ENCODE results near the gene RILP. TPM values are rescaled to one million over a fixed set of nuclear protein-coding genes. Genes with fewer than 3 reads are reported as not detected.

RILP gene
- total RNA-seq, 1 donor from 2014 or later = 31.4 TPM

DNA sequence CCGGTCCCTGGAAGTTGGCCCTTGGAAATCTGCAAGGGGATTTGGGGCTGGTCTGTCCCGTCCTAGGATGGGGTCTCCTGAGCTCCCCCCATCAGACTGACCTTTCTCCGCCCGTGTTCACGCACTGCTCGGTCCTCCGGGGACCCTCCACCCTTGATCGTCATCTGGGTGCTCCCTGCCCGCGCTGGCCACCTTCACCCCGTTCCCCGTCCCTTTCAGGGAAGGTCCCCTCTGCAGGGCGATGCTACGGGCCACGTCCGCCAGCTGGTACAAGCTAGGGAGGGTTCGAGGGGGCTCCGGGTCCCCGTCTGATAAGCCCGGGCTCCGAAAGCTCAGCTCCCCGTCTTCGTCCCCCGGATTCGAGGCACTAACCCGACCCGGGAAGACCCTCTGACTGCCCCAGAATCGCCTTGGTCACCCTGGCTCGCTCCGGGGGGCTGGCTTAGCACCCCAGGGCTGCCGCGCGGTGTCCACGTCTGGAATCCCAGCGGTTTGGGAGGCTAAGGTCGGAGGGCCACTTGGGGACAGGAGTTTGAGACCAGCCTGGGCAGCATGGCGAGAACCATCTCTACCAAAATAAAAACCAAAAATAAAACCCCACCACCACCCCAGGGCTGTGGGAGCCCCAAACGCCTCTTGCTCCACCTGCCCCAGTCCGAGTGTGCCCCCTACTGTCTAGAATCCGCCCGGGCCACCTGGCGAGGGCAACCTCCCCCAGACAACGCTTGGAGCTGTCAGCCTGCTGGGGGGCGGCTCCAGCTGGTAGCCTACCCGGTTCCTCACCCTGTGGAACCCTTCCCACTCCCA, 20.0 kb downstream of the RILP start:
- no peak for DNase-seq (ENCODE audit: low spot score)

DNA sequence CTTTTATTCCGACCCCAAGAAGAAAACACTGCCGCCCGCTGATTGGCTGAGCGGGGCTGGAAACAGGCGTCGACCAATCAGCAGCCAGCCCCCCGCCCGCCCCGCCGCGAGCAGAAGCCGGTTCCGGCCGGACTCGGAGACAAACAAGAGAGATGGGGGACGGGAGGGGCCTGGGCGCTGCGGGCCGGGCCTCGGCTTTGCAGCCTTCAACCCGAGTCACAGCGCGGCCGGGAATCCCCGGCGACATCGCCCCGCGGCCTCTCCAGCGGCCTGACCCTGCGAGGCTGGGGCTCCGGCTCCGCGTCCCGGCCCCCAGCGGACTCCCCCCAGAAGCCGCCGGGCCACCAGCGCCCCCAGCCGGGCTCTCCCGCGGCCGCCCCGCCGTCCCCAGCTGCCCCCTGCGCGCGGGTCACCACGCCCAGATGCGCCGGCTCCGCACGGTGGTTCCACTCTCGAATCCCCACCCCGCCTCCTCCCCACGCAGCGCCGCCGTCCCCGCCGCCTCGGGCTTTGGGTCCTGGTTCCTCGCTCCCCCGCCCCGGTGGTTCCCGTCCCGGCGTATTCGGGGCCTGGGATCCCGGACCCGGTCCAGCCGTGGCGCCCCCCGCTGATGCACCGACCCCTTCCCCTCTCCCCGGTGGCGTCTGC, 20.7 kb downstream of the RILP start:
- peak; percentile 98 for DNase-seq (ENCODE audit: low spot score)

DNA sequence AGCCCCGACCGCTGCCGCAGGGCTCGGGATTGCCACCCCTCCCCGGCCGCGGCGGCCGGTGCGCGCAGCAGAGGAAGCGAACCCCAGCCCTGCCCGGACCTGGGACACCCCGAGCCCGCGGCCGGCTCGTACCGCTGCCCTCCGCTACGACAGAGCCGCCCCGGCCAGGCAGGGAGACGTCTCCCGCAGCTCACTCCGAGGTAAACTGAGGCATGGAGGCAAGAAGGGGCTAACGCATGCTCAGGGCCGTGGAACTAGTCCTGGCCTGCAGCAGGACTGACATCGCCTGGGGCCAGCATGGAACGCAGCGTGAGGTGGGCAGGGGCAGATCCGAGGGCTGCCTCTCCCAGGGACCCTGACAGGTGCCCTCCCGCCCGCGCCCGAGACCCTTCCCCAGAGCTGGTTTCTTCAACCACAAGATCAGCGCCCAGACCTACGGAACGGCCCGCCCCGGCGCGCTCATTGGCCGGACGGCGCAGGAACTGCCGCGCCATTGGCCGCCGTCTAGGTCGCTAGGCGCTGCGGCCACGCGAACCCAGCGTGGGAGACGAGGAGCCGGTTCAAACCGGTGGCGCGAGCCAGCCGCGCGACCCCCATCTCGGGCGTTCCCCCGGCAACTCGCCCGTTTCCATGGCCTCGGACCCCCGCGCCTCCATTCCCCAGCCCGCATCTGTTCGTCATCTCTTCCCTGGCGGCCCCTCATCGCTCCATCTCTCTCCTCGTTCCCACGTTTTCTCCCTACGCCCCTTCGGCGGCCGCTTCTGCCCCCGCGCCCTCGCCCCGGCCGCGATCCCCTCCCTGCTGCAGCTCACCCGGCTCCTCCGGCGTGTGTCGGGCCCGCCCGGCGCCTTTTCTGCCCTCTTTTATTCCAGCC, 21.4 kb downstream of the RILP start, which contains the start of gene SLC43A2:
SLC43A2 (minus strand) TSS at position 853 of the 874 bp plus-strand sequence. CDS start 960 bp downstream, outside the sequence.
- peak; percentile 94 for DNase-seq (ENCODE audit: low spot score)

DNA sequence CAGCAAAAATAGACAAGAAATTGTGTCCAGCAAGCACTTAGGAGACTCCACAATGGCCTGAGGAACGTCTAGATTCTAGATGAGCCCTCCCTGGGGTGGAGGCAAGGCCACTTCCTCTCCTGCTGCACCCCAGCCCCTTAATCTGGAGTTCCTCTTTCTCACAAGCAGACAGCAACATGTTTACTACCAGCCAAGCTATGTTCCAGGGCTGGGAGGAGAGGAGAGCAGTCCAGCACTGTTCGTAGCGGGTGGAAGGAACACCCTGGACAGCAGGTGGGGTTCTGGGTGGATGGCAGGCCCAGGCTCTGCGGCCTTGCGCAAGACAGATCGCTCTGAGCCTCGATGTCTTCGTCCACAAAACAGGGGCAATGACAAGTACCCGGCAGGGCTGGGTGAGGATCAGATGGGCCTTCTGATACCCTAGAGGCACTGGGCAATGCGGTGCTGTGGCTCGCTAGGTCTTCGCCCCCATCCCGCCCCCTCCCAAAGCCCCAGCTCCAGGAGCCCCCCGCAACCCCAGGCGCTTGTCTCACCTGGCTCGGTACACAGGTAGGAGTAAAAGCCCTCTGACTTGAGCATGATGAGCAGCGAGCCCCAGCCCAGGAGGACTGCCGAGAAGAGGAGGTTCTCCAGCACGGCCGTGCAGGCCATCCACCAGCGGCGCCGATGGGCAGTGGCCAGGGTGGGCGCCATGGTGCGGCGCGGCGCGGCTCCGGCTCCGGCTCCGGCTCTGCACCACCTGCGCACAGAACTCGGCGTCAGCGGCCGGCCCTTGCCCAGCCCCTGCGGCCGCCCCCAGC, 22.3 kb downstream of the RILP start:
- no peak for DNase-seq (ENCODE audit: low spot score)

DNA sequence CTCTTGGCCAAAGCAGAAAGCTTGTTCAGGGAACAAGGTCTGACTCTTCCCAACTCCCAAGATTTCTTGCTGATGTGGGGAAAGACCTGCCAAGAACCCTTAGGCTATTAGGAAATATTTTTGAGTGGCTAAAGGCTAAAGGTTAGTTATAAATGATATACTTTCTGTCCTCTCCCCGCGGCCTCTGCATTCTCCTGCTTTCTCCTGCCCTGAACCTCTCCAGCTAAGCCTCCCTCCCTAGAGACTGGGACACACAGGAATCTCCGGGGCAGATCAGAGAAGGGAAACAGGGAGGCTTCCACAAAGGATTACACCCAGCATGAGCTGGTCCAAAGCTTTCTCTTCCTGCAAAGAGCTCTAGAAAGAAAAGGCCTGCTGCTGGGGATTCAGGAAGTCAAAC, 23.3 kb downstream of the RILP start:
- no peak for DNase-seq (ENCODE audit: low spot score)

DNA sequence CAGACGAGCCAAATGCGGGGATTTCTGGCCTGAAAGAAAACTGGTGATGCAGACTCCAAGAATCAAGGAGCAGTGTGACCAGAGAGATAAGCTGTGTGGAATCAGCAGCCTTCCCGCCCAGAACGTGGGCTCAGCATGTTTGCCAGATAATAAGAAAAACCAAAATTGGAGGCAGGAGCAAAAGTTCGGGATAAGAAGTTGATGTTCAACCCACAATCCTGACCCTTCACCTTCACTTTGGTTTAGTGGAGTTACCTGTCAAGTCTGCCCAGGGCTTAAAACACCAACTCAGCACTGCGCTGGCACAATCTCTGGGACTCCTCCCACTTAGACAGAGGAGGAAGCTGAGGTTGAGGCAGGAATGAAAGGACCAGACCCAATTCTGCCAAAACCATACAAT, 24.1 kb downstream of the RILP start:
- no peak for DNase-seq (ENCODE audit: low spot score)

DNA sequence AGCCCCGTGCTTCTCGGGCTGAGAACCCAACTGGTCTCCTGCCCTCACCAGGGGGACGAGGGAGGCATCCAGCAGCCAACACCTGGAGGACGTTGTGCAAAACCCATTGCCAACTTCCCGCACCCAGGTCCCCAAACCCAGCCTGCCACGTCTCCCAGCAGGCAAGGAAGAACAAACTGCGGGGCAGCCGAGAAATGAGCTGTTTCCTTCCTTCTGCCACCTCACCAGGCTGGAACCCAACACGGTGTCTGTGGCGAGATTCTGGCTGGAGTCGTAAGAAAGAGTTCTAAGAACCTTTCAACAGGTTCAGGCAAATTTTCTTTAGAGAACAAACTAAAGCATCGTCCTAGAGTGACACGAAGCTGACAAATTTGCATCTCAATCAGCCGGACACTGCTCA, 24.6 kb downstream of the RILP start:
- no peak for DNase-seq (ENCODE audit: low spot score)

DNA sequence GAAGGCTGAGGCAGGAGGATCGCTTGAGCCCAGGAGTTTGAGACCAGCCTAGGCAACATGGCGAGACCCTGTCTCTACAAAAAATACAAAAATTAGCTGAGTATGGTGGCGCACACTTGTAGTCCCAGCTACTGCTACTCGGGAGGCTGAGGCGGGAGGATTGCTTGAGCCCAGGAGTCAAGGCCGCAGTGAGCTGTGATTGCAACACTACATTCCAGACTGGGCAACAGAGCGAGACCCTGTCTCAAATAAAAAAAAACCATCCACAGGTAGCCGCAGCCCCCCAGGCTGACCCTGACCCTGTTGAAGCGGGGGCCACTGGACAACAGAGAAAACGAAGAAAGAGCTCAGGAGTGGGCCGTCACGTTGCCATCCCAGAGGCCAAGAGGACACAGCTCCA, 25.0 kb downstream of the RILP start:
- no peak for DNase-seq (ENCODE audit: low spot score)

DNA sequence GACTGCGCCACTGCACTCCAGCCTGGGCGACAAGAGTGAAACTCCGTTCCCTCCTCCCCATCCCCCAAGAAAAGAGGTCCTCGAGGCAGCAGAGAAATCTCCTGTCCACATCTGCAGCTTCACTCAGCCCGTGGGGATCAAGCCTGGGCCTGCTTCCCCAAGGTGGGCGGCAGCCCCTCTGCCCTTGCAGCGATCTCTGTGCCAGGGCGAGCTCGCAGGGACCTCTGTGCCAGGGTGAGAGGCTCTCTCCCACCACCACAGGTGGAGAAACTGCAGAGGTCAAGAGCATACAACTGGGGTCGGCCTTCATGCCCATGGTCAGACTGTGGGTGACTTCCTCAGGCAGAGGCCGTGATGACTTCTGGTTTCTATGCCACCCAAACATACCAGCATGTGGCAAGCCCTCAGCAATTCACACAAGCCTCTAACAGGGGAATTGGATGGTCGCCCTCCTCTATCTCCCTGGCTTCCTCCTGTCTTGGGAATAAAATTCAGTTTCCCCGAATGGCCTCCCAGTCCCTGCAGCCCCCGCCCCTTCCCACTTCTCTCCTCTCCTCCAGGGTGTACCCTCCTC, 26.5 kb downstream of the RILP start:
- no peak for DNase-seq (ENCODE audit: low spot score)

DNA sequence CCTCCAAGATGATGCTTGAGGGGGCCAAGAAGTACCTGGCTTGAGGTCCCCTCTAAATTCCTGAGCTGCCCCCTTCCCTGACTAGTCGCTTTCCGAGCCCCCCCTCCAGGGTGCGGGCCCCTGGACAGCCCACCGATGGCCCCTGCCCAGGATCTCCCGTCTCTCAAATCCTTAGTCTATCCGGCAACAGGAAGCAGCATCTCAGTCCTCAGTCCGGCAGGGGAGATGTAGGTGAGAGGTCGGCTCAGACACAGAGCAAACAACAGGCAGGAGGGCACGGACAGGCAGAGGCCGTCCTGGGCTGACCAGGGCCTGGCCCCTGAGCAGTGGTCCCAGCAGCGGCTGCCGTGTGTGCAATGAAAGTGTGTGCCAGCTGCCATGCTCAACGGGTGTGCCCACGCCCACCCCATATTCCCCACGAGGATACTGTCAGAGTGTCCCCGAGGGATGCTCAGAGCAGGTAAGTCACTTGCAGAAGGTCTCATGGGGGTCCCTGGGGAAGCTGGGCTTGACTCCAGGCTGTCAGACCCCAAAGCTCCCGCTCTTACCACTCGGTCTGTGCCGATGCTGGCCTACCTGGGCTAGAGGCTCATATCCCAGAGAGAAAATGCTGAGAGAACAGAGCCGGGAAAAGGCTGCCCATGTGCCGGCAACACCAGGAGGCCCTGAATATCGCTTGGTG, 28.3 kb downstream of the RILP start:
- no peak for DNase-seq (ENCODE audit: low spot score)

DNA sequence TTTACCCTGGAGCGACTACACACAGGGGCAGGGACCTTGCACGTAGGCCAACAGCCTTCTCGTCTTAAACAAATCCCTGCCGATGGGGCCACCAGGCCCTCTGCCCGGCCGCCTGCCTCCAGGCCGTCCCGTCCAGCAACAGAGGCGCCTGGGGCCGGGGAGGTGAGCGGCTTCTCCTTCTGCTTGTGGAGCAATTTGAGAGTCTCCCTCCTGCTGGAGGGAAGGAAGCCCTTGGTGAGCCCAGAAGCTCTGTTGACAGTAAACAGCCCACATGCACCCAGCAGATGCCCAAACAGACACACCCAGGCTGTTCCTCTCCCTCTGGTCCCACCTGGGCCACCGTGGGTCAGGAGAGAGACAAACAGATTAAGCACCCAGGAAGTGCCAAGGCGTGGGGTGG, 29.2 kb downstream of the RILP start:
- DNase-seq (ENCODE audit: low spot score) = no peak

DNA sequence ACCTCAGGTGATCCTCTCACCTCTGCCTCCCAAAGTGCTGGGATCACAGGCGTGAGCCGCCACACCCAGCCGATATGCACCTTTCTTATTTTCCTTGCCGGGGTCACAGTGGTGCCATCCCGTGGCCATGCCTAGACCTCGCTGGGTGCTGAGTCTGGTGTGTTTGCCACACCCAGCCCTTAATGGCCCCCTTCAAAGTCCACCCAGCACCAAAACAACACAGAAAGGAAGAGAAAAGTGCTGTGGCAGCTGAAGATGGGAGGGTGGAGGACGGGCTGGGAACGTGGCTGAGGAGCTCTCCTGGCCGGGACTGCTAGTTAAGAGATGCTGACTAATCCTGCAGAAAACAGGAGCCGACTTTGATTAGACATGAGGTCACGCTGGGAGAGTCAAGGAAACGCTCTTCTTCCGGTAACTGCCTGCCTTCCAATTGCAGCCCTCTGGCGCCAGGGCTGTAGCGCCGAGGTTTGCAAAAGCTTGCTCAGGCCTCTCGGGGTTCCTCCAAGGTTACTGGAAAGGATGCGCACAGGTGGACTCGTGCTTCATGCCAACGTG, 32.0 kb downstream of the RILP start:
- DNase-seq (ENCODE audit: low spot score) = no peak

DNA sequence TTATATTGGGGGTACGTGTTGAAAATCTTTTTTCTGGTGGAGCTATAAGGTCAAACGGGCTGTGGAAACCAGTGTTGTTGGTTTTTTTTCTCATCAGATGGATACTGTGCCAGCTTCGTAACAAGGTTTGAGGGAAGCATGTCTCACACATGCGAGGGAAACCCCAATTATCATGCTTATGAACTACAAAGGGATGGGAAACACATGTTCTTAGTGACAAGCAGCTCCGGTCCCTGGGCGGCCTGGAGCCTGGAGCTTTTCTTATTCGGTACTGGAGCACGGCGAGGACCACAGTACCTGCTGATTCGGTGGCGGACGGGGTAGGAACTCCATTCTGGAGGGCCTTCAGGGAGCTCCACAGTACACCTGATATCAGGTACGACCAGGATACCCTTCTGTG, 33.6 kb downstream of the RILP start:
- DNase-seq (ENCODE audit: low spot score) = no peak

DNA sequence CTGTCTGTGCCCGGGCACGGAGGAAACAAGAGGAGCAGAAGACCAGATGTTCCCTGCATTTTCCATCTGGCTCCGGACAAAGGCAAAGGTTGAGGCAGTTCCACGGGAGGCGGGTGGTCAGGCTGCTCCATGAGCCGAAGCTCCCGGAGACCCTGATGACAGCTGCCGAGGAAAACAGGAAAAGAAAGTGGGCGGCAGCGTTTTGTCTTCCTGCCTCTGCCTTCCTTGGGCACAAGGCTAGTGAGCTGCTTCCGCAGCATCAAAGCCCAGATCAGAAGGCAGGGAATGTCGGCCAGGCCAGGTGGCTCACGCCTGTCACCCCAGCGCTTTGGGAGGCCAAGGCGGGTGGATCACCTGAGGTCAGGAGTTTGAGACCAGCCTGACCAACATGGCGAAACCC, 37.3 kb downstream of the RILP start:
- DNase-seq (ENCODE audit: low spot score) = no peak

DNA sequence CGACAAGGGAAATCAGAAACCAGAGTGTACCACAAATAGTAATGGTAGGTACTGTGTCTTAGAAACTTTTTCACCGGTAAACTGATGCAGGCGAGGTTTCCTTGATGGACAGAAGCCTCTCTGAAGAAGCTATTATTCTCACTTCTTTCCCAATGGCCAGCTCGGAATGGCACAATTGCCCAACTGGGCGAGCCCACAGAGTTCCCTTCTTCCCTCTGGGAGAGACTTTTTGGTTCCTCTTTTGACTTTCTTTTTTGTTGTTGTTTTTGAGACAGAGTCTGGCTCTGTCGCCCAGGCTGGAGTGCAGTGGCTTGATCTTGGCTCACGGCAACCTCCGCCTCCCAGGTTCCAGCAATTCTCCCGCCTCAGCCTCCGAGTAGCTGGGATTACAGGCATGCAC, 38.0 kb downstream of the RILP start:
- DNase-seq (ENCODE audit: low spot score) = no peak

DNA sequence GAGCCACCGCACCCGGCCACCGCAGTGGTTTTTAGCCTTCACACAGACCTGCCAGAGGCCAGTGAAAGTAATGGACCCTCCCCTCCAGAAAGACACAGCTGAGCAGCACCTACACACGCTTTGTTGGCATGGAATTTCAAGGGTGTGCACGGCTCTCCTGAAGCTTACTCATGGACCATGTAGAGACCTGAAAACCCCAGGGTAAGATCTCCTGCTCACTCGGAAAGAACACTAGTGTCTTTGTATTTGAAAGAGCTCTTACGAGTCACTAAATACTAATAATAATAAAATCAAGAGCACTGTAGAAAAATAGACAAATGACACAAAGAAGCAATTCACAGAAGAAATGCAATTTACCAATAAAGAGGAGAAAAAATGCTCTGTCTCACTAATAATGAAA, 41.0 kb downstream of the RILP start:
- DNase-seq (ENCODE audit: low spot score) = no peak

DNA sequence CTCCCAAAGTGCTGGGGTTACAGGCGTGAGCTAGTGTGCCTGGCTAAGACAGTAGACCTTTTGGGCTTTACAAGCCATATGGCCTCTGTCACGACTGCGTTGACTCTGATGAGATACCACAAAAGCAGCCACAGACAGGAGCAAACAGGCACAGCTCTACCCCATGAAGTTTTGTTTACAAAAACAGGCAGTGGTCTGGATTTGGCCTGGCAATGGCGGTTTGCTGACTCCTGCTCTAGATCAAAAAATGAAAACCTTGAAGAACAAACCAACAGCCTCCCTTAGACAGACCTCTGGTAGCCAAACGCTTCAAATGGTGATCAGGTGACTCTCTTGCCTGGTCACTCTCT, 41.7 kb downstream of the RILP start:
- no peak for DNase-seq (ENCODE audit: low spot score)

DNA sequence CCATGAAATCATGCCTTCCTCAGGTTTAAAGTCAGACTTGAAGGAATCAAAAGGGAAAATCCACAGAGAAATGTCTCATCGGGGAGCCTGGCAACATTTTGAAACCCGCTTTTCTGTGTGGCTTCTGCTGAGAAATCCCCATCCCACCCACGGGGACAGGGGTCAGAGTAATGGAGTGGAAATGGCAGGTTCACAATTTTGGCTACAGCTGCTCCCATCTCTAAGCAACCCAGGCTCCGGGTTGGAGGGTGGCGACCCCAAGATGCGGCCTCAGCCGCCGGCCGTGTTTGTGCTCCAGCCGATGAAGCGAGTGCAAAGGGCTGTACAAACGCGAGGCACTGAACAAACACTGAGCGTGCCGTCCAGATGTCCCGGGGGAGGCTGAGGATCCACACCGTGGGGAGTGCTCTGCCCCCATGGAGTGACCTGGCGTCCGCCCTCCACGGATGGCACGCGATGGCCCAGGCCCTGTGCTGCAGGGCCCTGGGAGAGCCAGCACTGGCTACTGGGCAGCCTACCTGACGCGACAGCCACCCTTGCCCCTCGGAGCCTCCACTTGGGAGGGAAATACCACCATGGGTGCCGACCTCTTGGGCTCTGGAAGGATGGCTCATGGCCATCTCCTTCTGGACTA, 43.2 kb downstream of the RILP start:
- no peak for DNase-seq (ENCODE audit: low spot score)

DNA sequence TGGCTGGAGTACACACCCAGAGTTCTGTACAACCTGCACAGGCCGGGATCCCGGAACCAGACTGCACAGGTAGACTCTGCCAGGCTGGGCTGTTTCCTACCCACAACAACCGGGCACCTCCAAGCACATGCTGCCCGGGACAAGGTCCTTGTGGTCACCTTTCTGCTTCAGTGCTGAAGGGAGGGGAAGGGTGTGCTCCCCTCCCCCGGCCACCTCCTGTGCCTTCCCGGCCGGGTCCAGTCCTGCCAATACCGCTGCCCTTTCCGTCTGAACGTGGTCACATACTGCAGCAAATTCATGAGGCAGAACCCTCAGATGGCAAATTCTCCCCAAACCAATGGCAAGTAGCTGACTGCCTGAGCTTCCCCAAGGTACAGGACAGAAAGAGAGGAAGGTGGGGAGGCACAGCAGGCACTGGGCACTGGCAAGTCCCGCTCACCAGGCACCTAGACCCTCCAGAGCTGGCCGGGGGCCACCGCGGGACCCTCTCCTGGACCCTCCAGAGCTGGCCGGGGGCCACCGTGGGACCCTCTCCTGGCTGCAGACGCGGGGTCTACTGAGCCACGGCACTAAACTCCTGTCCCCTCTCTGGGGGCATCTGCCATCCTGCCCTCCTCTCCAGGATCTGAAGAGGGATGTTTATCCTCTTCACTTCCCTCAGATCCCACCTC, 43.9 kb downstream of the RILP start:
- no peak for DNase-seq (ENCODE audit: low spot score)
